Measurements from ENCODE around the gene CDH11.

- TF ChIP-seq CTCF (IDR thresholded peaks at IDR 0.05) (no peak), POLR2A (IDR thresholded peaks at IDR 0.05) (no peak)
Measured at GRCh38 chr16:65021852-65022595, 99.8 kb downstream of the CDH11 start.
